ENCODE data around the gene NRL.
A peak's percentile ranks its signal among the peaks of the same experiment; 100 is the strongest.

NRL gene

GRCh38 chr14:24143511-24143910, 28.8 kb upstream of the NRL start:
- no peak for DNase-seq

GRCh38 chr14:24141097-24141880, 26.5 kb upstream of the NRL start, which contains the start of gene EMC9:
Gene EMC9 (minus strand): TSS chr14:24141591. CDS start chr14:24141304, 287 bp downstream.
- DNase-seq: peak; percentile 98

GRCh38 chr14:24139272-24139934, 24.7 kb upstream of the NRL start:
- DNase-seq: no peak

GRCh38 chr14:24138396-24139271, 23.9 kb upstream of the NRL start:
- no peak for DNase-seq

DNA sequence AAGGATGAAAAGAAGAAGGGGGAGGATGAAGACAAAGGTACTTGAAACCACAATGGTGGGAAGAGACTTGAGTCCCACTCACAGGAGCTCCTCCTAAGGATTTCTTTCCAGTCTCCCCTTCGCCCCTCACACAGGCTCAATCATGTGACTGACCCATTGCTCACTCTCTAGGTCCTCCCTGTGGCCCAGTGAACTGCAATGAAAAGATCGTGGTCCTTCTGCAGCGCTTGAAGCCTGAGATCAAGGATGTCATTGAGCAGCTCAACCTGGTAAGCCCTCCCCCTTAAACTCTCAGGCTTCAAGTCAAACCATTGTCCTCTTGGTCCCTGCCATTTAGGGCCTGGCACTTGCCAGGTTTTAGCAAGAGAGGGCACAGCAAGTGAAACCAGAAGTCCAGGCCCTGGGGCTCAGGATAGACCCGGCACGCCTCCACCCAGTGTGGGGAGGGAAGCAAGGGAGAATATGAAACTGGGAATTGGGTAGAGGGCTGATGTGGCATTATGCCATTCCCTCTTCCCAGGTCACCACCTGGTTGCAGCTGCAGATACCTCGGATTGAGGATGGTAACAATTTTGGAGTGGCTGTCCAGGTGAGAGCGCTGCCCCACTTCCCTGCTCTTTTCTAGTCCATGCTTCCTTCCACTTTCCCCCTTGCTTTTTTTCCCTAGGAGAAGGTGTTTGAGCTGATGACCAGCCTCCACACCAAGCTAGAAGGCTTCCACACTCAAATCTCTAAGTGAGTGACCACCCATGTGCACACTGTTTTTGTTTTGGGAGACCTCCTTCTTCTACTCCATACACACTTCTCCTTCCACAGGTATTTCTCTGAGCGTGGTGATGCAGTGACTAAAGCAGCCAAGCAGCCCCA, 23.0 kb upstream of the NRL start:
- DNase-seq: no peak

- no peak for DNase-seq
These were observed 22.2 kb upstream of the NRL start for GRCh38 chr14:24136684-24137528.

GRCh38 chr14:24135834-24136683, 21.3 kb upstream of the NRL start, which contains the start of gene PSME1:
Gene PSME1 (plus strand): TSS chr14:24136194. CDS start chr14:24136263, 69 bp downstream.
- DNase-seq: peak; percentile 94

DNA sequence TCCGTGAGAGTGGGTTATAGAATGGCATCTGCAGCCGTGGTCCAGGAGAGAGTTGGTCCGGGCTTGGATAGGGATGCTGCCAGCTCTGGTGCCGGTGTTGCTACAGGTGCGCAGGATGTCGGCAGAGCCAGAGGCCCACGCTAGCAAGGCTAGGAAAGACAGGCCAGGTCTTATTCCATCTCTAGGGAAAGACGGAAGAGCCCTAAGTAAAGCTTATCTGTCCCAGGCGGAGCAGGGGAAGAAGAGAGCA, 20.8 kb upstream of the NRL start:
- no peak for DNase-seq

- DNase-seq: no peak
These were observed 19.0 kb upstream of the NRL start for GRCh38 chr14:24133735-24134134.

- no peak for DNase-seq
These were observed 18.2 kb upstream of the NRL start for GRCh38 chr14:24132976-24133375.

GRCh38 chr14:24132061-24132685, 17.4 kb upstream of the NRL start:
- DNase-seq: no peak

- no peak for DNase-seq
These were observed 16.8 kb upstream of the NRL start for GRCh38 chr14:24131549-24131966.

DNA sequence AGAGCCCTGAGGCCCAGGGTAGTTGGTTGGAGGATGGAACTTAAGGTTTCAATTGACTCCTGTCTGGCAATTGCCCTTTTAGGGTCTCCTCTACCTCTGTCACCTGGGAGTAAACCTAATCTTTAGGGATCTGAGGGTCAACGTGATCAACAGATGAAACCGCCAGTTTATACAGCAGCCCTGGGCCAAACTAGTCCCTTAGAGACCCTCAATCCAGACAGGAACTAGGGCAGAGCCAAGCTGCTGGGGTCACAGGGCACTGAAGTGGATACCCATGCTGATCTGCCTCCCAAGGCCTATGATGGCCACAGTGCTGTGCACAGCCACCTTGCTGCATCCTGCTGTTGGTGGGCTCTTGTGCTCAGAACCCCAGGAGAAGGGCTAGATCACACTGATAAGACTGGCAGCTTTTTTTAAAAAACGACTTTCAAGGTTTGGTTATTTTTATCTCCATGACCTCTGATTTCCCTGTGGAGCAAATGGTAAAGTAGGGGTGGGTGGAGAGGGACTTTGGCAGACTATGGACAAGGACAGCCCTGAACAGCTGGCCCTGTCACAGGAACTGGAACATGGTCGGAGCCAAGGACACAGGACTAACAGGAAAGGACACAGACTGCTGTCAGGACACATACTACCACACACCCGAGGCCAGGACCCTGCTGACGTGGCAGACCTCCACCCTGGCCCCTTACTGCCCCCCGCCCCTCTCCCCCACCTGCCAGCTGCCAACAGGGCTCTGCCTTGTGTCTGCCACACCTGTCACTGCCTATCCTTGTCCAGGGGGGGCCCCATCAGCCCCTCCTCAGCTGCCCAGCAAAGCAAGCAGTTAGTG, 16.2 kb upstream of the NRL start:
- DNase-seq: no peak

DNA sequence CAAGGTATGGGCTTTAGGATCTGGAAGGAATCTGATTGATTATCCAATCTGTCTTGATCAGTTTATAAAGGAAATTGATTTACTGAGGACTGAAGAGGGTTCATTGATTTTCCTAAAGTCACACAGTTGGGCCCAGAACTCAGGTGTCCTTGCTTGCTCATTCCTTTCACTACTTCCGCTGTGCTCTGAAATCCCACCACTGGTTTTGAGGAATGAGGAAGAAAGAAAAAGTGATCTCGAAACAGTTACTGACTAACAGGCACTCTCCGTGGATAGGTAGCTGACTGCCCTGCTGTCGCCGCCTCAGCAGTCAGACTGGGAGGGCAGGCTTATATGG, 15.6 kb upstream of the NRL start, which contains the start of gene FITM1:
TSS of gene FITM1 (plus strand) at position 280 of the 337 bp plus-strand sequence. CDS start 905 bp downstream, outside the sequence.
- no peak for DNase-seq

GRCh38 chr14:24129410-24129998, 14.8 kb upstream of the NRL start:
- no peak for DNase-seq

GRCh38 chr14:24127673-24128072, 12.9 kb upstream of the NRL start:
- DNase-seq: no peak

DNA sequence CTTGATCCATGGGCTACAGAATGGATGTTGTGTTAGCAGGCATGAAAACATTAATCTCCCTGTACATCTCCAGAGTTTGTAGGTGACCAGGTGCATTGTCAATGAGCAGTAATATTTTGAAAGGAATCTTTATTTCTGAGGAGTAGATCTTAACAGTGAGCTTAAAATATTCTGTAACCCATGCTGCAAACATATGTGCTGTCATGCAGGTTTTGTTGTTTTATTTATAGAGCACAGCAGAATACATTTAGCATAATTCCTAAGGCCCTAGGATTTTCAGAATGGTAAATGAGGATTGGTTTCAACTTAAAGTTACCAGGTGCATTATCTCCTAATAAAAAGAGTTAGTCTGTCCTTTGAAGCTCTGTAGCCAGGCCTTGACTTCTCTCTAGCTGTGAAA, 12.2 kb upstream of the NRL start:
- DNase-seq: no peak
